B cell (primary cell): ENCODE results near the gene ATP7B. TPM values are rescaled to one million over a fixed set of nuclear protein-coding genes. Genes with fewer than 3 reads are reported as not detected.

ENCODE experiments used
- ATAC-seq: fragments of 200-7000 bp; cut with Tn5 transposase; one replicate; pipeline ENCODE4 v1.10.0; 2021; ENCODE audit warnings: low read depth, mild to moderate bottlenecking, moderate number of reproducible peaks, moderate library complexity
- CTCF ChIA-PET: fragments of 350-600 bp; sonication (Branson Sonifier 250); formaldehyde crosslinking; loops from one replicate; lab custom pipeline; 2021; ENCODE audit warnings: antibody characterized with exemption, inconsistent platforms; lab: Charles Lee
- POLR2A ChIA-PET: fragments of 350-600 bp; sonication (Branson Sonifier 250); formaldehyde crosslinking; loops from one replicate; lab custom pipeline; 2021; ENCODE audit warnings: antibody characterized with exemption; lab: Charles Lee
- DNase-seq: peaks from one replicate; pipeline ENCODE4 v3.0.0; 2013
- H2AFZ ChIP-seq: 2 replicates; pipeline ENCODE4 v1.6.1; 2012; ENCODE audit warnings: mild to moderate bottlenecking, low read depth, low read length; ENCODE audit not compliant: insufficient read depth, poor library complexity, severe bottlenecking
- H3K27ac ChIP-seq, 2 donors: 1 replicate in 1 of 2; 2 replicates in 1 of 2; pipeline ENCODE4 v1.5.1; 2012 to 2013; ENCODE audit warnings: low read length in 2 of 2, mild to moderate bottlenecking in 2 of 2, moderate library complexity in 1 of 2
- H3K27me3 ChIP-seq, 4 experiments: fragments of 200-600 bp in 1 of 4; sonication (generic) in 1 of 4; replicated peaks in 1 of 4; 1 replicate in 2 of 4; 2 replicates in 2 of 4; pipeline versions ENCODE4 v1.6.1 to v1.7.0; 2013 to 2016; ENCODE audit warnings: low read length in 3 of 4, mild to moderate bottlenecking in 2 of 4, mixed read lengths in 1 of 4, moderate library complexity in 1 of 4; ENCODE audit not compliant: insufficient read depth in 4 of 4, control insufficient read depth in 3 of 4; ENCODE audit errors: control extremely low read depth in 1 of 4
- H3K36me3 ChIP-seq, 2 experiments: replicated peaks in 1 of 2; 1 replicate in 1 of 2; 2 replicates in 1 of 2; pipeline versions ENCODE4 v1.6.1 to v1.7.1; 2013; ENCODE audit warnings: low read length in 1 of 2; ENCODE audit not compliant: insufficient read depth in 2 of 2, control insufficient read depth in 1 of 2; ENCODE audit errors: control extremely low read depth in 1 of 2, extremely low read depth in 1 of 2
- H3K4me1 ChIP-seq, 2 donors: fragments of 200-600 bp in 1 of 2; sonication (generic) in 1 of 2; 1 replicate in 1 of 2; 2 replicates in 1 of 2; pipeline versions ENCODE4 v1.5.1 to v1.6.1; 2013 to 2017; ENCODE audit warnings: low read length in 2 of 2; ENCODE audit not compliant: control insufficient read depth in 2 of 2, insufficient read depth in 2 of 2
- H3K4me2 ChIP-seq: replicated peaks from 2 replicates; pipeline ENCODE3; 2012; ENCODE audit warnings: mild to moderate bottlenecking, low read depth, low read length; ENCODE audit not compliant: poor library complexity, severe bottlenecking
- H3K4me3 ChIP-seq, 5 experiments: fragments of 200-600 bp in 1 of 5; sonication (generic) in 1 of 5; 1 replicate in 3 of 5; 2 replicates in 2 of 5; pipeline versions ENCODE4 v1.5.1 to v1.7.0; 2011 to 2016; ENCODE audit warnings: low read length in 4 of 5, mild to moderate bottlenecking in 4 of 5, low read depth in 2 of 5, control low read depth in 1 of 5, moderate library complexity in 1 of 5; ENCODE audit not compliant: insufficient read depth in 1 of 5; ENCODE audit errors: control extremely low read depth in 1 of 5, extremely low read depth in 1 of 5
- H3K79me2 ChIP-seq: fragments of 200-600 bp; sonication (generic); one replicate; pipeline ENCODE4 v1.6.0; 2016; ENCODE audit warnings: low read length; ENCODE audit not compliant: control insufficient read depth, insufficient read depth
- H3K9ac ChIP-seq: fragments of 200-600 bp; sonication (generic); 2 replicates; pipeline ENCODE4 v1.6.1; 2017; ENCODE audit warnings: mild to moderate bottlenecking, low read length, moderate library complexity
- H3K9me3 ChIP-seq, 3 donors: one replicate each; pipeline versions ENCODE4 v1.6.1 to v1.7.1; 2013; ENCODE audit warnings: low read length in 2 of 3; ENCODE audit not compliant: control insufficient read depth in 2 of 3, insufficient read depth in 1 of 3; ENCODE audit errors: control extremely low read depth in 1 of 3
- H4K20me1 ChIP-seq: 2 replicates; pipeline ENCODE4 v1.6.0; 2012; ENCODE audit warnings: mild to moderate bottlenecking, low read length; ENCODE audit not compliant: insufficient read depth, control insufficient read depth, poor library complexity, severe bottlenecking
- H3K27ac Mint-ChIP-seq: one replicate; pipeline ENCODE4 v1.8.0; 2021; ENCODE audit warnings: mixed read lengths
- H3K27me3 Mint-ChIP-seq: one replicate; pipeline ENCODE4 v1.8.0; 2021; ENCODE audit warnings: mixed read lengths
- H3K4me1 Mint-ChIP-seq: one replicate; pipeline ENCODE4 v1.8.0; 2021; ENCODE audit warnings: mixed read lengths
- H3K4me3 Mint-ChIP-seq: one replicate; pipeline ENCODE4 v1.8.0; 2021; ENCODE audit warnings: mixed read lengths
- H3K9me3 Mint-ChIP-seq: one replicate; pipeline ENCODE4 v1.8.0; 2022; ENCODE audit warnings: mixed read lengths; ENCODE audit not compliant: insufficient read depth
- CTCF ChIP-seq: fragments of 200-600 bp; IDR thresholded peaks from one replicate; pipeline ENCODE4 v1.8.0; 2022; ENCODE audit warnings: antibody characterized with exemption, mild to moderate bottlenecking
- EZH2 ChIP-seq: IDR thresholded peaks from 2 replicates; pipeline ENCODE4 v1.6.1; 2012; ENCODE audit warnings: borderline replicate concordance, low read depth, mild to moderate bottlenecking, moderate library complexity, low read length; ENCODE audit not compliant: insufficient read depth, poor library complexity, severe bottlenecking
- WGBS: methylation state at CpG from one replicate; pipeline ENCODE4 v1.1.5; 2013; ENCODE audit warnings: missing lambda C conversion rate; ENCODE audit not compliant: insufficient coverage; 5-methylcytosine and 5-hydroxymethylcytosine counted together
- intact Hi-C: fragments of 100-400 bp; cut with micrococcal nuclease; formaldehyde crosslinking; loops from one replicate; pipeline ENCODE4 v1.10.0; 2022
- polyA plus RNA-seq: library from polyadenylated mRNA; depleted of rRNA; stranded (reverse); fragments of >200 nt; gene quantifications from 2 replicates; pipeline ENCODE4 v1.2.3, GENCODE V29; 2012
- total RNA-seq, 2 donors: library from RNA; stranded (reverse); fragments of 120-200 nt in 1 of 2; gene quantifications; 1 replicate in 1 of 2; 2 replicates in 1 of 2; pipeline versions ENCODE4 v1.2.3 to v1.2.4, GENCODE V29; 2013 to 2022

Gene ATP7B
- total and polyA plus RNA-seq, 2 donors (not counting 1 experiment from before 2014, with no cell fraction given) = 0.10 to 0.91 TPM

GRCh38 chr13:51945149-51945548 lies 66.1 kb downstream of the ATP7B start:
- no peak overlapping the region for H3K4me2 ChIP-seq
- intact Hi-C loops = no loop called here
- H3K27me3 Mint-ChIP-seq = peaks cover 19% of the 10 kb centered on the region
- DNase-seq (peak; percentile 47), ATAC-seq (peak; percentile 24)
- no peak overlapping the region for H3K27ac Mint-ChIP-seq
- WGBS = 65% methylated on average over 10 of the region's 12 CpGs
- H3K4me1 ChIP-seq = peaks cover 0 to 7% of the 10 kb centered on the region in 2 donors
- peaks cover 0 to 1% (median 0%) of the 10 kb centered on the region in 3 donors for H3K9me3 ChIP-seq
- ChIA-PET CTCF (no interaction called here), POLR2A (no interaction called here)
- H2AFZ ChIP-seq = no peak overlapping the region
- TF ChIP-seq EZH2 = no peak
- TF ChIP-seq CTCF = no peak
- no peaks in the 10 kb centered on the region for H3K27me3 ChIP-seq
- H3K4me3 ChIP-seq = no peak overlapping the region
- H3K9me3 Mint-ChIP-seq = no peaks in the 10 kb centered on the region
- peaks cover 9% of the 10 kb centered on the region for H3K4me1 Mint-ChIP-seq
- H3K4me3 Mint-ChIP-seq = peak overlapping the region; percentile 24
- no peaks in the 10 kb centered on the region for H3K36me3 ChIP-seq
- H3K79me2 ChIP-seq = no peaks in the 10 kb centered on the region
- no peaks in the 10 kb centered on the region for H4K20me1 ChIP-seq
- H3K27ac ChIP-seq = no peak overlapping the region
- H3K9ac ChIP-seq = no peak overlapping the region

DNA sequence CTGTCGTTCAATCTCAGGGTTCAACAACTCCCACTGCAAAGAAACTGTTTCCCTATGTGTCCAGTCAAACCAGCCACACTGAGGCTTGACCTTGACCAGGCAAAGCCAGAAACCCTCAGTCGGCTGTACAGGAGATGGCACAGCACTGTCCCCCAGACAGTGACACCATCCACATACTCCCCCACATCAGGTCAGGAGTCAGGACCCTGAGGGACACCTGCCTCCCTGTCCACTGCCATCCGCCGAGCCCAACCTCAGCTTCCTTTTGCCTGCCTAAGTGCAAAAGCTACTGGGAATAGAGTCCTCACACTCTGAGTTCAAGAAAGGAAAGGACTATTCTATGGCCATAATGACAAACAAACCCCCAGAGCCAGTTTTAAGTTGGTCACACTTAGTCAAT lies 66.8 kb downstream of the ATP7B start:
- intact Hi-C loops = no loop called here
- peaks cover 9% of the 10 kb centered on the region for H3K4me1 Mint-ChIP-seq
- H3K4me3 ChIP-seq = no peak overlapping the region
- no peak overlapping the region for H3K4me2 ChIP-seq
- 66% methylated on average over 4 of the region's 4 CpGs for WGBS
- peaks cover 0 to 7% of the 10 kb centered on the region in 2 donors for H3K4me1 ChIP-seq
- no peaks in the 10 kb centered on the region for H3K79me2 ChIP-seq
- ATAC-seq (no peak), DNase-seq (no peak)
- H3K9me3 Mint-ChIP-seq = no peaks in the 10 kb centered on the region
- no peak for TF ChIP-seq CTCF
- TF ChIP-seq EZH2 = no peak
- H4K20me1 ChIP-seq = no peaks in the 10 kb centered on the region
- no peak overlapping the region for H2AFZ ChIP-seq
- no peaks in the 10 kb centered on the region for H3K36me3 ChIP-seq
- H3K27ac ChIP-seq = no peak overlapping the region
- no peak overlapping the region for H3K4me3 Mint-ChIP-seq
- no peaks in the 10 kb centered on the region for H3K9me3 ChIP-seq
- H3K27me3 ChIP-seq = no peaks in the 10 kb centered on the region
- peaks cover 12% of the 10 kb centered on the region for H3K27me3 Mint-ChIP-seq
- POLR2A ChIA-PET = no interaction called here
- no peak overlapping the region for H3K27ac Mint-ChIP-seq
- CTCF ChIA-PET = no interaction called here
- no peak overlapping the region for H3K9ac ChIP-seq
